GM13977 (cell line): ENCODE data around the gene FAS.

Experiments used
- DNase-seq: peaks from one replicate; pipeline ENCODE4 v3.0.0; 2012; ENCODE audit warnings: low spot score
- in situ Hi-C: fragments of 300-500 bp; cut with MboI; formaldehyde crosslinking; loops from one replicate; pipeline ENCODE4 v1.12.0; 2022; ENCODE audit warnings: low sequenced_read_pairs, low pct_unique_long_range_greater_than_20kb, mixed read lengths, inconsistent platforms; ENCODE audit not compliant: unreplicated experiment
- TF ChIP-seq, protein P1 (sequence below): IDR thresholded peaks from 2 replicates; pipeline ENCODE4 v1.5.1; 2012; ENCODE audit warnings: mild to moderate bottlenecking, control low read depth; ENCODE audit not compliant: insufficient read depth; ENCODE audit errors: extremely low read depth, missing control alignments

Gene FAS

GRCh38 chr10:89037096-89037495, 46.5 kb downstream of the FAS start:
- in situ Hi-C loops: loop anchor here (10.0 kb wide), 1 partner anchor 178 kb away; no protein-coding TSS in a partner anchor
- no peak for DNase-seq

GRCh38 chr10:89042562-89042961, 52.0 kb downstream of the FAS start:
- TF ChIP-seq, protein P1, sequence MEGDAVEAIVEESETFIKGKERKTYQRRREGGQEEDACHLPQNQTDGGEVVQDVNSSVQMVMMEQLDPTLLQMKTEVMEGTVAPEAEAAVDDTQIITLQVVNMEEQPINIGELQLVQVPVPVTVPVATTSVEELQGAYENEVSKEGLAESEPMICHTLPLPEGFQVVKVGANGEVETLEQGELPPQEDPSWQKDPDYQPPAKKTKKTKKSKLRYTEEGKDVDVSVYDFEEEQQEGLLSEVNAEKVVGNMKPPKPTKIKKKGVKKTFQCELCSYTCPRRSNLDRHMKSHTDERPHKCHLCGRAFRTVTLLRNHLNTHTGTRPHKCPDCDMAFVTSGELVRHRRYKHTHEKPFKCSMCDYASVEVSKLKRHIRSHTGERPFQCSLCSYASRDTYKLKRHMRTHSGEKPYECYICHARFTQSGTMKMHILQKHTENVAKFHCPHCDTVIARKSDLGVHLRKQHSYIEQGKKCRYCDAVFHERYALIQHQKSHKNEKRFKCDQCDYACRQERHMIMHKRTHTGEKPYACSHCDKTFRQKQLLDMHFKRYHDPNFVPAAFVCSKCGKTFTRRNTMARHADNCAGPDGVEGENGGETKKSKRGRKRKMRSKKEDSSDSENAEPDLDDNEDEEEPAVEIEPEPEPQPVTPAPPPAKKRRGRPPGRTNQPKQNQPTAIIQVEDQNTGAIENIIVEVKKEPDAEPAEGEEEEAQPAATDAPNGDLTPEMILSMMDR: no peak
- no peak for DNase-seq
- in situ Hi-C loops: no loop called here

More at GRCh38 chr10:89037096-89037495, 46.5 kb downstream of the FAS start:
- TF ChIP-seq, protein P1: no peak

GRCh38 chr10:89043052-89043451, 52.5 kb downstream of the FAS start:
- TF ChIP-seq, protein P1: no peak
- DNase-seq: no peak
- in situ Hi-C loops: no loop called here

- in situ Hi-C loops: no loop called here
- TF ChIP-seq, protein P1: no peak
- DNase-seq: no peak
These were observed 56.8 kb downstream of the FAS start for GRCh38 chr10:89047397-89047796.

DNA sequence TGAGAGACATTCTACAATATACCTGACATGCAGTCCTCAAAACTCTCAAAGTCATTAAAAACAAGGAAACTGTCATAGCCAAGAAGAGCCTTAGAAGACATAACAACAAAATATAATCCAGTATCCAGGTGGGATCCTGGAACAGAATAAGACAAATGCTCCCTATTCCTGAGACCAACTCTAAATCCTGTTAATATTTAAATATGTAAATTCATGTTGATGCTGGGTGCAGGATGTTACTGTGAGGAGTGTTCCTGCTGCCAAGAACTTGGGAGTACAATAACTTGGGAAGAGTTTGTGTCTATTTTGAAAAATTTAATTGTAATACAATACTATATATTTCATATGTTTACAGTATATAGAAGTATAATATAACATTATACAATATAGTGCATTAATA, 61.0 kb downstream of the FAS start:
- no peak for DNase-seq
- in situ Hi-C loops: no loop called here
- TF ChIP-seq, protein P1: no peak

- in situ Hi-C loops: no loop called here
- DNase-seq: no peak
- TF ChIP-seq, protein P1: no peak
These were observed 63.0 kb downstream of the FAS start for GRCh38 chr10:89053555-89053954.

DNA sequence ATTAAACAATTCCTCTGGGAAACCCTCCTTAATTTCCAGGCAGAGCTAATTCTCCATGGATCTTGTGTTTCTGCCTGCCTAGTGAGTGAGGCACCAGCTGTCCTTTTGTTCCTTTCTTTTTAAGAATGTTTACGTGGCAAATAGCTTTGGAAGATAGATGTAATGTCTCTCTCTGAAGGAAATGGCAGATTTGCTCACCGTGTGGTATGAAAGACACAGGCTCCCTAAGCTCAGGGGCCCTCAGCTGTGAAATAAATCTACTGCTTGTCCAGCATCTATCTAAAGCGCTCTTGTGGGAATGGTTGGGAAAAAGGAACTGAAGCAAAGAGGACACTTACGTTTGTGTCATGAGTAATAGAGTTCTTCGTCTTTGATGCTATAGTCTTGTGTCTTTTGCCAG, 64.6 kb downstream of the FAS start:
- DNase-seq: no peak
- in situ Hi-C loops: no loop called here
- TF ChIP-seq, protein P1: no peak
